ENCODE data around the gene MAP1LC3B2.
A peak's percentile ranks its signal among the peaks of the same experiment; 100 is the strongest.

The MAP1LC3B2 gene

GRCh38 chr12:116597886-116598285, 38.7 kb downstream of the MAP1LC3B2 start:
- no peak for DNase-seq

- no peak for DNase-seq
Measured at GRCh38 chr12:116598311-116599284, 39.4 kb downstream of the MAP1LC3B2 start.

DNA sequence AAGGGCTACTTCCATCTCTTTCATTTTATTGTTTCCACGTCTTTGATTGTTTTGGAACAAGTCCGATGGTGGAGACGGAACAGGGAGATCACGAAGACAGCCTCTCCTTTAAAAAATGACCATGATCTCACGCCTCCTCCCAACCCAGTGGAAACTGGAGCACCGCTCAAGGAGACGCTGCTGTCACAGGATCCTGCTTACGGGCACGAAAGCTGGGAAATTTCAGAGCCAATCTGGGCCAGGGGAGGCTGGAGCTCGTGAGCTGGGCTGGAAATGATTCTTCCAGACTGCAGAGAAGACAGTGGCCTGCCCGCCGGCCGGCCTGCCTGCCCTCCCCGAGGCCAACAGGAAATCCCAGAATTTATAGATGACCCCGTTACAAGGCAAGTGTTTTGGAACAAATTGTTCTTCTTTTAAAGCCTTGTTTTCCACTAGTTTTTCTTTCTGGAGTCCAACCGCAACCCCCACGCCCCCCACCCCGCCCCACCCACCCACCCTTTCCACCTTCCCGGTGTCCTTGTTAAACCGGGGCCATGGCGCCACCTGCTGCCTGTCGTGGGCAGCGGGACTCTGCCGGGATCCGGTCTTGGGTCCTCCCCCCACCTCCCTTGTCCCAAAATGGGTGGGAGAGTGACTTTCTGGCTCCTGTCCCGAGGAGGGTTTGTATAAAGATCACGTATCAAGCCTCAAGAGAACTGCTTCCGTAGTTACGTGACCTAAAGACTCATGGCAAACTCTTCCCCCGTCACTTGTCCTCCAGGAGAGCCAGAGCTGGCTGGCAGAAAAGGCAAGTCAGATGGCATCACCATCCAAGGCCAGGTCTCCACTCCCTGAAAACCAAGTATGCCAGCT, 40.3 kb downstream of the MAP1LC3B2 start:
- DNase-seq: no peak

- DNase-seq: no peak
Measured at GRCh38 chr12:116600959-116601918, 42.1 kb downstream of the MAP1LC3B2 start.

DNA sequence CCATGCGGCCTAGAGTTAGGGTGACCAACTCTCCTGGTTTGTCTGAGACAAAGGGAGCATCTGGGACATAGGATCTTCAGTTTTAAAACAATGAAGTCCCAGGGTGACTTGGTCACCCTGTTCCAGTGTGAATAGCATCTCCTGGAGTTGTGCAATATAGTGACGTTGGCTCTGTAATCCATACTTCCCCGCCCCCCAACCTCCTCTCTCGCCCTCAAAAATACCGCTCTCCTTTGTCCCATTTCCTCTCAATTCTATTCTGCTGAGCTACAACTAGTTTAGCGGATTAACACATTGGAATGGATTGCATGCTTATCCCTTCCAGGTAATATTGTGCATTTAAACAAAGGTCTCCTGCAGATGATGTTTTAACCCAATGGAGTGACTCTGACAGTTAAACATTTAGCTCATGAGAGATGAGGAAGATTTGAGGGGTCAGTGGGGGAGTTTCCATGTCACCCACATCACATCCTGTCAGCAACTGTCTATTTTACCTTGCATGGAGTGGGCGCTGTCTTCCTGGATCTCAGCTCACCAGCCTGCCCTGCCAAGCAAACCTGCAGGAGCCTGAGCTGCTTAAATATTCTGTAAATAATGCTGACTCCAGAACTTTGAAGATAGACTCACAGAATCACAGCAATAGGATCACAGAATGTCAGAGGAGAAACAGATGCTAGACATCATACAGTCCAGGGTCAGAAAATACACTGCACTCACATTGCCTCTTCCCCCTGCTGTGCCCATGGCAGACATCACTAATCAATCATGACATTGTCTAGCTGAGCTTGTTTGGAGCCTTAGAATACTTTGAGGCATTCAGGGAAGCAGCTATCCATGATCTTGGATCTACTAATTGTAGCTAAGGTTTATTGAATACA, 43.0 kb downstream of the MAP1LC3B2 start:
- no peak for DNase-seq

DNA sequence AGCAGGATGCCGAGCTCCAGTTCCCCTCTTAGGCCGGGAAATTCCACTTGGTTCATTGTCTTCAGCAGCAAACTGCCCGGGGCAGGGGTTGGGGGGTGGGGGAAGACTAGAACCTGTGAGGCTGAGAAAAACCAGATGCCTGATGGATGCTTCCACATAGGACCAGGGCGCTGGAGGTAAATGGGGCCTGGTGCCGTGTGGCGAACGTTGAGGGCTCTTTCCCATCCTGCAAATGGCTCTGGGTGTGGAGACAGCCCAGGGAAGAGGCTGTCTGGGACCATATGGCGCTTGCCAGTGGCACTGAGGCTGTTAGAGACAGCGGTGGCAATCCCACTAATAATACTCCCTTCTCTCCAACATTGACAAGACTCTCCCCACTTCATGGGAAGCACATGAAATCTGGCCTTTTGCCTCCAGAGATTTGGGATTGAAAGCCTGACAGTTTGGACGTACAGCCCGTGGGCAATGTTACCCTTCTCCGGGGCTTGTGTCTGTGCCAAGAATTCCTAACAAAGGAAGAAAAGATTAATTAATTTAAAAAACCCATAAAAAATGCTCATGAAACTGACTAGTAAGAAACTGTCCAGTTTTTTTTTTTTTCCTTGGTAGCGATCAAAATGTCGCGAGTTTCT, 44.5 kb downstream of the MAP1LC3B2 start:
- DNase-seq: peak; percentile 64

DNA sequence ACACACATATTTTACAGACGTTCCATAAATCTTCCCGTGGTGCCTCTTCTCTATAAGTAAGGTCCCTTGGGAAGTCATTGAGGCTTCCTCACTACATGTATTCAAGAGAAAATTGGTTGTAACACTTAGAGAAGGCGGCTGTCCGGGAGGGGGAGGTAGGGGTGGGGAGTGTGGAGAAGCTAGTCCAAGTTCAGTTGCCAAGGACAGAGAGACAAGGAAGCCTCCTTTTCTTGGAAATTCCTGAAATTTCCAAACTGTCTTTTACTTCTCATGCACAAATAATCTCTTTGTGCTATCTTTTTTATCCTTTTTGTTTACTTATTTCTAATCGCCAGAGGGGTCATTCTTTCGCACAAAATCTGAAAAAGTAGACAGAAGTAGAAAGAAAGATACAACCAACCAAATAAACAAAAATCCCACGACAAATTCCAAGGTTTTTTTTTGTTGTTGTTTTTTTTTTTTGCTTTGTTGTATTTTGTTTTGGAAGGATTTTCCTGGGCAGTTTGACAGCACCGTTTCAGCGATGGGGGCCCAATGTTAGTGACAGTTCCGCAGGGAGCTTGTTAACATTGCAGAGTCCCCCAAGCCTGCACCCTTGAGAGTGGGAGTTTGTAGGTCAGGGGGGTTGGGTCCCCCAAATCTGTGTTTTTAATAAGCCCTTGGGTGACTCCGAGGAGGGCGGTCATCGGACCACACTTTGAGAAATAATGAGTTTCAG, 45.2 kb downstream of the MAP1LC3B2 start:
- peak; percentile 39 for DNase-seq

DNA sequence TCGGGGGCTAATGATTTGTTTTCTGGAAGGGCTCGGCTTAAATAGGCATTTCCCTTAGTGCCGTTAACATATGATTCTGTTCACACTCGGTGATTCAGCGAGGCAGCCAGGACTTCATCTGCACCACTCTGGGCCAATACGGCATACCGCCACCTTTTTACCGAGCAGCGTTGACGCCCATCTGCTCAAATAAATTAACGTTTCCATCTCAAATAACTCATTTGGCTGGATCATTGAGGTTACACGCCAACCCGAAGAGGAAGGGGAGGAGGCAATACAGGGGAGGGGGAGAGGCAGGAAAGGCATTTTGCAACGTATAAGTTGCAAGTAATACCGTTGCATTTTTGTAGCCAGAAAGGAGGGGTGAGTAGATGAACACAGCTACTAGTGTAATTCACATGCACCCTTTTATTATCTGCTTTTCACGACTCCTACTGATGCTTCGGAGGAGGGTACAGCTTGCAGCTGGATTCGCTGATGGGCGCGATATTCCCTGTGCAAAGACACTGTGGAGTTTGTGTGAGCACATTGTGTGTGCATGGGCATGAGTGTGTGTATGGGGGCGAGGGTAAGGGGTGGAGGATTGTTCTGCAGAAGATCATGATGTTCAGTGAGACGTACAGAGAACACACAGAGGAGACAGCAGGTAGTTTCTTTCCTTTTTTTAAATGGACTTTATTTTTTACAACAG, 45.9 kb downstream of the MAP1LC3B2 start:
- DNase-seq: peak; percentile 79

DNA sequence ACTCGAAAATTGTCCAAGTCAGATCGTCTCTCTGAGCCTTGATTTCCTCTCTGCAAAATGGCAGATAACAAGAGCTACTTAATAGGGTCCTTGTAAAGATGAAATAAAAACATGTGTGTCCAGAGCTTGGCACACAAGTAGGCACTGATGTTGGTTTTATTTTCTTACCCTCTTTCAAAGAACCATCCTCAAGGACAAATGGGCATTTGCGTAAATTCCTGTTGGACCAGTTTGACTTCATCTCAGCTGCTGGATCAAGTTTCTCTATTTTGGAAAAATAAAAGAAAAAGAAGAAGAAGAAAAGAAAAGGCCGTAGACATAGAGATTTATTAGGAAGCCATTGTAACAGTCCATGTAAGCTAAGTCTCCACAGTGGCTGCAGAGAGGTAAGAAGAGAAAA, 47.2 kb downstream of the MAP1LC3B2 start:
- DNase-seq: no peak

DNA sequence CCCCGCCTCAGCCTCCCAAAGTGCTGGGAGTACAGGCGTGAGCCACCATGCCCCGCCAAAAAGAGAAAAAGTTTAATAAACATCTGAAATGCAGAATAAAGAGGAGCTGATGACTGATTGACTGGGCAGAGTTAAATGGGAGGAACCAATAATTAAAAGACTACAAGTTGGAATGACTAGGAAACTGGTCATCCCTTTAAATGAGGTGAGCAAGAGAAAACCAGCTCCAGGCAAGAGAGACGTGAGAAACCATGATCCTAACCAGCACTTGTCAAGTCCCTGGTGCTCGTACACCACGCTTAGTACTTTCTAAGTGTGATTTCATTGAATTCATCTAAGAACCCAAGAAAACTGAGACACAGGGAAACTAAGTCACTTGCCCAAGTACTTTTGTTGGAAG, 47.9 kb downstream of the MAP1LC3B2 start:
- no peak for DNase-seq

DNA sequence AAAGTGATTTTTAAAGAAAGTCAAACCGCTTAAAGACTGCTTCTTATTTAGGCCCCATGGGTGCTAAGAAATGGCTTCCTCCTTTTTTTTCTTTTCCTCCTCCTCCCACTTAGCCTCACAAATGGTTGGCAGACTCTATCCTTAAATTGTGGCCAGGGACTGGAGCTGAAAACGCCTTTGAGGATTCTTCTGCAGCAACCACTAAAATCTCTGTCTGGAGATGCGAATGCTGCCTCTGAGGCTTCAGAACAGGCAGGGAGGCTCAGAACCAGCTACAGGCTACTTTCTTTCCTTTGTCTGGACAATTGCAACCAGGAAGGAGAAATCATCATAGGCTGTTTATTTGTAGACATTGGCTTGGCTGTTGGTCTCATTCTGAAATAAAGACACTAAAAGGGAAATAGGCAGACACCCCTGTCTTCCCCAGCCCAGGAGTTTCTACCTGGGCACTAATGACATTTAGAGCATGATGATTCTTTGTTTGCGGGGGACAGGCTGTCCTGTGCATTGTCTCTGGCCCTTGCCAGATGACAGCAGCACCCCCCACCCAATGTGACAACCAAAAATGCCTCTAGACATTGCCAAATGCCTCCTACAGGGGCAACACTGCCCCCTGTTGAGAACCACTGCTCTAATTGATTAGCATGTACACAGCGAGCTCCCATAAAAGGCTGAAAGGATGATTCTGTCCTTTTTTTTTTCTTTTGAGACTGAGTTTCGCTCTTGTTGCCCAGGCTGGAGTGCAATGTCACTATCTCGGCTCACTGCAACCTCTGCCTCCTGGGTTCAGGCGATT, 50.3 kb downstream of the MAP1LC3B2 start:
- DNase-seq: peak; percentile 34

DNA sequence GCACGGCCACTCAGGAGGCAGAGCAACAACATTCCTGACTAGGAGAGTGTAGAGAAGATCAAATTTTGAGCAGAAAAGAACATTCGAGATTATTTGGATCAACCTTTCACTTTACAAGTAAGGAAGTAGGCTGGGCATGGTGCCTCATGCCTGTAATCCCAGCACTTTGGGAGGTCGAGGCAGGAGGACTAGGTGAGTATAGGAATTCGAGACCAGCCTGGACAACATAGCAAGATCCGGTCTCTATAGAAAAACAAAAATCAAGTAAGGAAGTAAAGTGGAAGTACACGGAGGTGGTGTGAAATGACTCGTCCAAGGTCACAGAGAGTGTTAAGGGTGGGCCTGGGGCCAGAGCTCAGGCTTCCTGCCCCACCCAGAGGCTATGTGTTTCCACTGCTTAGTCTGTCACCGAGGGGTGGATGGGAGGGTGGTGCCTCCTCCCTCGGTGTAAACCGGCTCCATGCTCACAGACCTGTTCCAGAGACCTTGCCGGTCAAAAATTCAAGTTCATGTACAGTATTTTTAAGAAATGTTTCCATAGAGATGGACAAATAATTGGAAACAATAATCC, 51.9 kb downstream of the MAP1LC3B2 start:
- DNase-seq: no peak

GRCh38 chr12:116612436-116612835, 53.3 kb downstream of the MAP1LC3B2 start:
- no peak for DNase-seq

DNA sequence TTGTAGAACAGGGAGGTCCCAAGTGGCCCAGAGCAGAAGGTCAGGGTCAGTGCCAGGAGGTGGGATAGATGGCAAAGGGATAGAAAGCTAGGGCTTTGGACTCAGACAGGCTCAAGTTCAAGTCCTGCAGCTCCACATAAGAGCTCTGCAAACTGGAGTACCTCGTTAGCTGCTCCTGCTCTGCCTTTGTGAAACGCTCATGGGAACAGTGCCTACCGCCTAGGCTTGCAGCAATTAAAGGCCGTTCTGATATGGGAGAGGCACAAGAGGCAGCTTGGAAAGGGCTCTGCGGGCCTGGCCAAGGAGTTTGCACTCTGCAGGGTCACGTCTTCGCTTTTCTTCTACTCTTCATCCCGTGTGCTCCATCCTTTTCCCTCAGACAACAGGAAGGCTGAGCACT, 54.1 kb downstream of the MAP1LC3B2 start:
- DNase-seq: no peak

DNA sequence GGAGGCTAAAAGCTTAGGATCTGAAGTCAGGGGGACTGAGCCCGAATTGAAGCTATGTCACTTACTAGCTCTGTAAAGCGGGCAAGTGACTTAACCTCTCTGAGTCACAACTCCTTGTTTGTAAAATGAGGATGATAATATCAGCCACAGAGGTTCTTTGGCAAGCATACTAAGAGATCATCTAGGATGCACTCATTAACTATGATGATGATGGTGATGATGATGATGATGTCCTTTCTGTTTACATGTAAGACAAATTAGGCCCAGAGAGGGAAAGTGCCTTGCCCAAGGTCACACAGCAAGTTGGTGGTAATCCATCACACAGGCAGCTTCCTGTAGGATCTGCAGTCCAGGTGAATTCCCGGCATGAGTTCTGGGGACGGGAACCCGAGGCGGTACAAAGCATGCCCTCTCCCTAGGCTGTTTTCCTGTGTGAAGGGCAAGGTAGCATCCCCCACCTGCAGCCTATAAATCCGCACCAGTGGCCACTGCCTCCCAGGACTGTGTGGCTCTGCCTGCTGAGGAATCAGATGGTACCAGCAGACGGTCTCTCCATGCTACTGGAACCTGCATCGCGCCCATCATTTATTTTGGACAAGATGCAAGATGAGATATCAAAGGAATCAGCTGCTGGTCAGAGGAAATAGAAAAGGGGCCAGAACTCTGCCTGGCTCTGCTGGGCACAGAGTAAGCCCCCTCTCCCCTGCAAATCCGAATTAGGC, 55.2 kb downstream of the MAP1LC3B2 start:
- DNase-seq: no peak

DNA sequence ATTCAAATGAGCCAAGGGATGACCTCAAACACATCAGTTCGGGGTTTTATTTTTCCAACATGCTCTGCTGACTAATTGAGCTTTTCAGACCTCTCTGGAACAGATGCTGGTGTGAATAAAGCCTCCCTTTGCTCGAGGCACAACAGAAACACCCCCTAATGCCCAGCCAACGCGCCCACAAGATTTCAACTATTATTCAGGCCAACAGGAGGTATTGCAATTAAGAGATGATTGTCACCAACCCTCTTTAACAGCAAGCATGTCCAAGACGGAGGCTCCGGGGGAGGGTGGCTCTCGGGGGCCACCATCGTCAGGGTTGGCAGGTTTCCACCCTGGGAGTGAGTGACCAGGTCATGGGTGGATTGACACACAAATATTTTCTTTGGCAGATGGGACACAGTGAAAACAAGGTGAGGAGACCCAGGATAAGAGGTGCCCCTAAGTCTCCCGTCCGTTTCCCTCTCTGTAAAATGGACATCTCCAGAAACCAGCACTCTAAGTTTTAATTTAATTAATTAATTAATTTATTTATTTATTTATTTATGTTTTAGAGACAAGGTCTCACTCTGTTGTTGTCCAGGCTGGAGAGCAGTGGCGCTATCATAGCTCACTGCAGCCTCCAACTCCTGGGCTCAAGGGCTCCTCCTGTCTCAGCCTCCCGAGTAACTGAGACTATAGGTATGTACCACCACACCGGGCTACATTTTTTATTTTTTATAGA, 56.1 kb downstream of the MAP1LC3B2 start:
- DNase-seq: no peak

All from NCI-H1694 treated with DMSO at 0.1 percent for 48 hours (cell line).